Upper lobe of right lung (tissue), 1 donor: Measurements from ENCODE around the gene NDUFA13. TPM values are rescaled to one million over a fixed set of nuclear protein-coding genes. Genes with fewer than 3 reads are reported as not detected.

ENCODE experiments used
- ATAC-seq: fragments of 200-7000 bp; cut with Tn5 transposase; one replicate; pipeline ENCODE4 v1.9.1; 2020; ENCODE audit warnings: mild to moderate bottlenecking, moderate library complexity
- DNase-seq: peaks from one replicate; pipeline ENCODE4 v3.0.0-alpha.2; 2020
- H3K27ac ChIP-seq: fragments of 200-600 bp; one replicate; pipeline ENCODE4 v1.8.0; 2022
- H3K27me3 ChIP-seq: fragments of 200-600 bp; one replicate; pipeline ENCODE4 v1.8.0; 2022; ENCODE audit warnings: mild to moderate bottlenecking
- H3K36me3 ChIP-seq: fragments of 200-600 bp; one replicate; pipeline ENCODE4 v1.8.0; 2022
- H3K4me1 ChIP-seq: fragments of 200-600 bp; one replicate; pipeline ENCODE4 v1.8.0; 2022
- H3K4me3 ChIP-seq: fragments of 200-600 bp; one replicate; pipeline ENCODE4 v1.8.0; 2022; ENCODE audit warnings: mild to moderate bottlenecking
- H3K9me3 ChIP-seq: fragments of 200-600 bp; one replicate; pipeline ENCODE4 v1.8.0; 2022
- intact Hi-C: fragments of 100-400 bp; cut with DNase I; formaldehyde crosslinking; loops from one replicate; pipeline ENCODE4 v1.11.0; 2022
- total RNA-seq: library from RNA; stranded (reverse); fragmentation: NEBNext Ultra II Directional; extraction: Animal tissue kit (Norgen Biotek cat#: 25700); gene quantifications from one replicate; pipeline ENCODE4 v1.2.1, GENCODE V29; 2021
- TF ChIP-seq, protein P1 (sequence below): fragments of 200-600 bp; IDR thresholded peaks from one replicate; pipeline ENCODE4 v1.8.0; 2022; ENCODE audit warnings: antibody characterized with exemption
- donor health status: DM: no; HTN: yes; CAD: no; lungs with severe emphysema.

Gene NDUFA13
- total RNA-seq, 1 donor from 2014 or later = 207 TPM

DNA sequence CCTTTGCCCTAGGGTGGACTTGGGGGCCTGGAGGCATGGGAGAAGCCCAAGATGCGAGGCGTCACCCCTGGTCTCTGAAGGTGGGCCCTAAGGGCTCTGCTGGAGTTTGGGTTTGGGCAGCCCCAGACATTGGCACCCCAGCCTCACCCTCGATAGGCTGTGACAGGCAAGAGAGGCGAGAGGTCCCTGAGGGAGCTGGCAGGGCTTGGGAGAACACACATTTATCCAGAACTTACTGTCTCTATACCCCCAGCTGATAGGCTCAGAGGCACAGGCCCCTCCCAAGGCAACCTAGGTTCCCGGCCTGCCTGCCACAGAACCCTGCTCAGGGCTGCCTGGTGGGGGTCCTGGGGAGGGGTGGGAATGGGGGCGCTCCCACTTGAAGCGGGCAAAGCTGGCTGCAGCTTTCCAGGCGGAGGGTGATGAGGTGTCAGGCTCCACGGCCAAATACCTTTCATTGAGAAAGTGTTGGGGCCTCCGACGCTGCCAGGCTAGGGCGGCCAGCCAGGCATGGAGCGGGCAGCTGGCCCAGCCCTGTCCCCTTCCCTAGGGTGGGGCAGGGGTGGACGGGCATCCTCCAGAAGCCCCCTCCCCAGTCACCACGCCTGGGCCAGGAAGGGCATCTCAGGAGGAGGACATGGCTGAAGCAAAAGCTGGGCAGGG is 31.8 kb downstream of the NDUFA13 start:
- intact Hi-C loops = no loop called here

GRCh38 chr19:19548915-19549759 is 33.1 kb downstream of the NDUFA13 start:
- DNase-seq = no peak
- intact Hi-C loops = no loop called here
- Histone ChIP-seq H3K9me3 (no peaks in the 10 kb centered on the region), H3K27ac (no peak overlapping the region), H3K4me1 (no peaks in the 10 kb centered on the region), H3K36me3 (no peaks in the 10 kb centered on the region), H3K4me3 (no peak overlapping the region), H3K27me3 (peaks cover 16% of the 10 kb centered on the region)
- no peak for ATAC-seq
- TF ChIP-seq, protein P1, sequence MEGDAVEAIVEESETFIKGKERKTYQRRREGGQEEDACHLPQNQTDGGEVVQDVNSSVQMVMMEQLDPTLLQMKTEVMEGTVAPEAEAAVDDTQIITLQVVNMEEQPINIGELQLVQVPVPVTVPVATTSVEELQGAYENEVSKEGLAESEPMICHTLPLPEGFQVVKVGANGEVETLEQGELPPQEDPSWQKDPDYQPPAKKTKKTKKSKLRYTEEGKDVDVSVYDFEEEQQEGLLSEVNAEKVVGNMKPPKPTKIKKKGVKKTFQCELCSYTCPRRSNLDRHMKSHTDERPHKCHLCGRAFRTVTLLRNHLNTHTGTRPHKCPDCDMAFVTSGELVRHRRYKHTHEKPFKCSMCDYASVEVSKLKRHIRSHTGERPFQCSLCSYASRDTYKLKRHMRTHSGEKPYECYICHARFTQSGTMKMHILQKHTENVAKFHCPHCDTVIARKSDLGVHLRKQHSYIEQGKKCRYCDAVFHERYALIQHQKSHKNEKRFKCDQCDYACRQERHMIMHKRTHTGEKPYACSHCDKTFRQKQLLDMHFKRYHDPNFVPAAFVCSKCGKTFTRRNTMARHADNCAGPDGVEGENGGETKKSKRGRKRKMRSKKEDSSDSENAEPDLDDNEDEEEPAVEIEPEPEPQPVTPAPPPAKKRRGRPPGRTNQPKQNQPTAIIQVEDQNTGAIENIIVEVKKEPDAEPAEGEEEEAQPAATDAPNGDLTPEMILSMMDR = no peak

More for the DNA sequence above, 31.8 kb downstream of the NDUFA13 start:
- peaks cover 17% of the 10 kb centered on the region for H3K27me3 ChIP-seq
- H3K4me3 ChIP-seq = no peak overlapping the region
- DNase-seq (no peak), ATAC-seq (no peak)
- no peak overlapping the region for H3K27ac ChIP-seq
- no peaks in the 10 kb centered on the region for H3K36me3 ChIP-seq
- TF ChIP-seq, protein P1 = no peak
- no peaks in the 10 kb centered on the region for H3K4me1 ChIP-seq
- H3K9me3 ChIP-seq = no peaks in the 10 kb centered on the region

GRCh38 chr19:19549804-19550464 is 33.9 kb downstream of the NDUFA13 start:
- TF ChIP-seq, protein P1 = no peak
- intact Hi-C loops = no loop called here
- Histone ChIP-seq H3K27ac (no peak overlapping the region), H3K27me3 (peaks cover 16% of the 10 kb centered on the region), H3K36me3 (no peaks in the 10 kb centered on the region), H3K4me1 (no peaks in the 10 kb centered on the region), H3K9me3 (no peaks in the 10 kb centered on the region), H3K4me3 (no peak overlapping the region)
- DNase-seq = no peak
- ATAC-seq = no peak

- H3K27me3 ChIP-seq = peaks cover 16% of the 10 kb centered on the region
- TF ChIP-seq, protein P1 = no peak
- no peak overlapping the region for H3K4me3 ChIP-seq
- intact Hi-C loops = no loop called here
- no peaks in the 10 kb centered on the region for H3K9me3 ChIP-seq
- ATAC-seq (no peak), DNase-seq (no peak)
- no peak overlapping the region for H3K27ac ChIP-seq
- H3K36me3 ChIP-seq = no peaks in the 10 kb centered on the region
- H3K4me1 ChIP-seq = no peaks in the 10 kb centered on the region
Observed at GRCh38 chr19:19550485-19550929, 34.5 kb downstream of the NDUFA13 start.

DNA sequence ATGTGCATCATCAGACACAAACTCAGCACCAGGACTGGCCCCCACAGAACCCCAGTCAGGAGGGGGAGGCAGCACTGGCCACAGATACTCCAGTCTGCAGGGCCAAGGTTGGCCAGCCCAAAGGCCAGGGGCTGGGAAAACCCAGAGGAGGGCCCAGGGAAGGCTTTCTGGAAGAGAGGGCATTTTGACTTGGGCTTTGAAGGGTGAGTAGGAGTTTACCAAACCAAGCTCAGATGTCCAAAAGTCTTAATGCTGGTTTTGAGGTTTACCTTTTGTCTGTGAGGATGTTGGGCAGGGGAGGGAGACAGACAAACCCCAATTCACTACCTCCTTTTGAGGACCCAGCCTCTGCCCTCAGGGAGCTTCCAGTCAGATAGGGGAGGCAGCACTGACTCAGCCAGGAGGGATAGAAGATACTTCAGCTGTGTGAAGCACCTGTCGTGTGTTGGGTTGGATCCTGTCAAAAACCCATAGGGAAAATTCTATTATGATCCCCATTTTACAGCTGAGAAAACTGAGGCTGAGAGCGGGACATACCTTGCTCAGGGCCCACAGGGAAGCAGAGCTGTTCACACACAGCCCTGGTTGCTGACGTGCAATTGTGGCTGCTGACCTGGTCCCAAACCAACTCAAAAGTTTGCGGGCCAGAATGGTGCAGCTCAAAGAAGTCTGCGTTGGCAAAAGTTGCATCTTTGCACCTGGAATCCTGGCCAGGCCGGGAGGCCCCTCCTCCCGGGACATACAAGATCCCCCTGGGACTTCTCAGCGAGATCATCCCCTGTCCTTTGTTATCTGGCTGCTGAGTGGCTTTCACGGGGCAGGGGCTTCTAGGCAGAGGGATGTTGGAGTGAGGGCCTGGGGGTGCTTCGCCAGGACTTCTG is 35.2 kb downstream of the NDUFA13 start:
- DNase-seq = no peak
- intact Hi-C loops = no loop called here
- ATAC-seq = no peak
- H3K36me3 ChIP-seq = no peaks in the 10 kb centered on the region
- peaks cover 16% of the 10 kb centered on the region for H3K27me3 ChIP-seq
- no peak overlapping the region for H3K27ac ChIP-seq
- H3K4me3 ChIP-seq = no peak overlapping the region
- H3K4me1 ChIP-seq = no peaks in the 10 kb centered on the region
- no peaks in the 10 kb centered on the region for H3K9me3 ChIP-seq
- TF ChIP-seq, protein P1 = no peak
